NCI-H345 treated with DMSO at 0.1 percent for 48 hours (cell line): ENCODE results near the gene GNAS-AS1.
"Not testable (repeated sequence)": the region's sequence is repeated elsewhere in the genome, so short reads cannot be mapped to it uniquely, and the experiment has no call there.

Experiments
- DNase-seq: peaks from one replicate; lab custom pipeline; 2025; ENCODE audit not compliant: unreplicated experiment; lab: John Stamatoyannopoulos, UW

The GNAS-AS1 gene

DNA sequence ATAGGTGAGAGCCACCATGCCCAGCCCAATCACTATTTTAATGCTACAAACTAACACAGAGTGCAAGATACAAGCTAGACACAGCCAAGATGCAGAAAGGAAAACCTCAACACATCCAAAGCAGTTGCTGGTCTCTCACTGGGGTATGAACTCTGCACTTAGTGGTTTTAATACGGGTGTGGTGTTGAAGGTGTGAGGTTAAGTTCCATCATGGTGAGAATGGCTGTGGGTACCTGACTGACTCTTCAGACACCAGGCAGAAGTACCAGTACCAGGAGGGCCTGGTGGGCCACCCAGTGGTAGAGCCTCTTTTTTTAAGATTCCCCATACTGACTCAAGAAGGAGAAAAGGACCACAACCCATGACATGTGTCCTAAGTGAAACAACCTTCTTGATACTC is 13.0 kb downstream of the GNAS-AS1 start:
- no peak for DNase-seq

DNA sequence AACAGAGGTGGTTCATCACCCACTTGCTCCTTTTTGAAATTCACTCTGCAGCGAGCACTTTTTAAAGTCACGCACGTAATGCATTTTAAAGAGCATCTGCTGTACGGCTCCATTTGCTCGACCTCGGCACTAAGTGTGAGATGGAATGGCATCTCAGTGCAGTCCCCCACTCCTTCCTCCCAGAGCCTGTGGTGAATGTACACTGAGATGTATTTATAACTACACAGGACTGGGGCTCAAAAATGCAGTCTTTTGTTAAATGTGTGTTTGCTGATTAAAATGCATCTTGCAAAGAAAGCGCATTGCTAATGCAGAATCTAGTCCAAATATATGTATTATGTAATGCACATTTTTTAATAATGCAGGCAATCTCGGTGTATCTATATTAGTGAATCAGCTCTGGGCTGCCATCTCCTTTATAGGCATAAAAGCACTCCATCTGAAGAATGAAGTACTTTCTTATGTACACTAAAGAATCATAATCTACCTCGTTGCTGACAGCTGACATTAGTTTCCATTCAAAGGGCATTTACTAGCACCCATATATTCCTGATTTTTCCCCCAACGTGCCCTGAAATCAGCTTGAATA is 14.0 kb downstream of the GNAS-AS1 start:
- DNase-seq = no peak

DNA sequence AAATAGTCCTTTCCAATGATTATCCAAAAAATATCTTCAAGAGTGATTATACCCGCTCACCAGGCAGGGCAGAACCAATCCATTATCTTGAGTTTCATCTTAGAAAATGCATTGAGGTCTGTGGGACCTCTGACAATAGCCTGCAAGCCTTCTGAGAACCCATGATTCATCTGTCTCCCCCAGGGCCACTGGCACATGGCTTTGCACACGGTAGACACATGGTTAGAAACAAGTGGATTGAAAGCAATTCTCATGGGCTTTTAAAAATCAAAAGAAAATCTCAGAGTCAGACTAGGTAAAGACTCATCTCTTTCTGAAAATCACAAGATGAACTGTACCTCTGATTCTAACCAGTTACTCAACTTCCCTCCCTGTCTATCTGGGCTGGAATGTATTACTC is 15.5 kb downstream of the GNAS-AS1 start:
- no peak for DNase-seq

DNA sequence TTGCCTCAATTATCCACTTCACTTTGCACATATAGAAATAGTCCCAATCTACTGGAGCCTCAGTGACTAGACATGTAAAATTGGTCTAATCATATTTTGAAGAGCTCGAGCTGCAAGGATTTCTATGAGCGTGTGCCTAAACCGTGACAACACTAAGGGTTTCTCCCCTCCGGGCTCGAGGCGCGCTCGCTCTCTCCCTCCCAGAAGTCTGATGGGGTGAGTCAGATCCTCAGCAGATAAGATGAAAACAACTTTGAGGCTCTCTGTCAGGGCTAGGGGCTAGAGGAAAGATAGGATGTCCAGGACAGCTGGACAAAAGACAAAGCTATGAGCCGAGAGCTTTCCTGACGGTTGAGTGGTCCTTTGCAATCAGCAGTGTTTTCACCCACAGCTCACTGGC is 16.8 kb downstream of the GNAS-AS1 start:
- no peak for DNase-seq

DNA sequence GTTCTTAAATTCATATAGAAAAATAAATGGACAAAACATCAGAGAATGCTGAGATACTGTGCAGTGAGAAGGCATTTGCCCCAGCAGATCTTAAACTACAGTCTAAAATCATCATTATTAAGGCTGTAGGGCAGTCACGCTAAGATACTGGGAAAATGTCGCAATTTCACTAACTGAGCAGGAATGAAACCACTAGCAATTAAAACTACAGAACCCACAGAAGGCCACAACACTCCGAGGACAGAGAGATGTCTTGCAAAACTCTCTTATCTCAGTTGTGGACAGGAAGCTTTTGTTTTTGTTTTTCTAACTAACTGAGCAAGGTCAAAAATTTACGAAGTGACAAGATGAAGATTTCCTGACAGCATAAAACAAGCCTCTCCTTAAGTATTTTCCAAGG is 18.2 kb downstream of the GNAS-AS1 start:
- DNase-seq = no peak

DNA sequence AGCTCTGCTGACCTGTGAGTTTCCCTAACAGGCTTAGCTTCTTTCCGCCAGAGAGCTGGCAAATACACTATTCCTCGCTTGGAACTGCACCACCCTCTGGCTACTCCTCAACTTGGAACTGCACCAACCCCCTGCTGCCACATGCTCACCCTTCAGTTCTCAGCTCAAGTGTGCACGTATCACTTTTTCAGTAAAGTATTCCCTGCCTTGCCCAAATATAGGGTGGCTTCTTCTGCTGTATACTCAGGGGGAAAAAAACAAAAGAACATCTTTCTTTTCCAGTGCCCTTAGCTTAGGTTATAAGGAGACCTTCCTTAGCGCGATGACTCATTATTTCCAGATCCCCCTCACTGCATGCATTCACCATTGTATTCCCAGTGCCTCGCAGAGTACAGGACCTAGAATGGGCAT is 21.2 kb downstream of the GNAS-AS1 start:
- DNase-seq = no peak

DNA sequence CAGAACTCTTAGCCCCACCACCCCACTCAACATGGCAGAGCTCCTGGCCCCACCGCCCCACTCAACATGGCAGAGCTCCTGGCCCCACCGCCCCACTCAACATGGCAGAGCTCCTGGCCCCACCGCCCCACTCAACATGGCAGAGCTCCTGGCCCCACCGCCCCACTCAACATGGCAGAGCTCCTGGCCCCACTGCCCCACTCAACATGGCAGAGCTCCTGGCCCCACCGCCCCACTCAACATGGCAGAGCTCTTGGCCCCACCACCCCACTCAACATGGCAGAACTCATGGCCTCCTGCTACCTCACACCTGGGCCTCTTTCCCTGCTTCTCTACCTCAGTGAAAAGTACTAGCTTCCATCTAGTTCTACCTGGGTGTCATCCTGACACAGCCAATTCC is 21.9 kb downstream of the GNAS-AS1 start:
- DNase-seq = not testable (repeated sequence)

DNA sequence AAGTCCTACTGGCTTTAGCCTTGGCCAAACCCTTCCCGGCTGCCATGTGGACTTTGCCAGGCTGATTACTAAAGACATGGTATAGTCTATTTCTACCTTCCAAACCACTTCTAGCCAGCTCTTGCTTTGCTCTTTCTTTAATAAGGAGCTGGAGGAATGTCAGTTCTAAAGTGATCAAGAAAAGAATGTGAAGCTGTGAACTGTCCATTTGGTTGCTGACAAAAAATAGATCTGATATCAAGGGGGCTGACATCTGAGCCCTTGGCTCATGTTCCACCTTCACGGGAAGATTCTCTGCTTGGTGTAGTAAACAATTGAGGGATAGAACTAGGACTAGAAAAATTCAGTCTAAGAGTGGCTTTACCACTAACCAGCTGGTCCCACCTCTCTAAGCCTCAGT is 22.6 kb downstream of the GNAS-AS1 start:
- no peak for DNase-seq

DNA sequence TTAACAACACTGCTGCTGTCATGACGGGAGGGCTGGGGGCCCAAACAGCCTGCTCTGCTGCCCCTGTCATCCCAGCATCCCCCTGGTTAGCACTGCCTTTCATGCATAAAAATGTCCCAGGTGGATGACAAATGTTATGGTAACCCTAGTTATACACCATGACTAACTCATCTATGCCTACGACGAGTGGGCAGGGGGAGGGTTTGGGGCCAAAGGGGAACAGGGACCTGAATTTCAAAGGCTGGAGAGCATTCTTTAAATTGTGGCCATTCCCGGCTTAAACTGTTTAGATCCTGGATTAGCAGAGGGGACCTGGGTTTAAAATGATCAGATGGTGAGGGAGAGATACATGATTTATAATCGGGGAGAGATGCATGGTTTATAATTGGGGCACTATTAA is 24.4 kb downstream of the GNAS-AS1 start:
- no peak for DNase-seq

DNA sequence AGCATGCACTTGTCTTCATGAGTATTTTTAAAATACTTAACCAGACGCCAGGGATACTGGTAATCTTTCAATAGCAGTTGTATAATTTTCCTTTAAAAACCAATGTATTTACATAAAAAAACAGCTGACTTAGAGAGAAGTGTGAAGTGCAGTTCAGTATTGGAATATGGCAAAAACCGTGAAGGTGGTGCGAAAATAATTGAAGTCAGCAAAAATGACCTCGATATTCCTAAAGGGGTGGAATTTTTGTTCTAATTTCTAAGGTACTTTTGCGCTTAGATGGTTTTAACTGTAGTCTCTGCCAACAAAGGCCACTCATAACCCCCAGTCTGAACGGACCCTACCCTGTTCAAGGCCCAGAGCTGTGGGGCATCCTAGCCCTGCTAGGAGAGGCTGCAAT is 25.3 kb downstream of the GNAS-AS1 start:
- DNase-seq = no peak

DNA sequence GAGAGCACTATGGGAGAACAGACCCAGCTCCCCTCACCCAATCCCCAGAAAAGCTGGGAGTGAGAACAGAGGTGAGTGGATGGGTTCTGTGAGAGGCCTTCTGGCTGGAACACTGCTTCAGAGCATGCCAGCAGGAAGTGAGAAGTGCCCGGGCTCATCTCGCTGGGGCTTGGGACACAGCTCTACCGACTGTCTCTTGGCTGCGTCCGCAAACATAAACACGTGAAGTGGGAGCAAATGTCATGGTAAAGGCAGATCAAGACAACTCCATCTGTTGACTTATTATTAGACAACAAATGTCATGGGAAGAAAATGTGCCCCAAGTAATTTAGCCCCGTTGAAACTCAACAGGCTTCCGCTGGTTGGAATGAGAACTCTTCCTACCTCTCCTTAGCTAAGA is 25.9 kb downstream of the GNAS-AS1 start:
- DNase-seq = no peak

DNA sequence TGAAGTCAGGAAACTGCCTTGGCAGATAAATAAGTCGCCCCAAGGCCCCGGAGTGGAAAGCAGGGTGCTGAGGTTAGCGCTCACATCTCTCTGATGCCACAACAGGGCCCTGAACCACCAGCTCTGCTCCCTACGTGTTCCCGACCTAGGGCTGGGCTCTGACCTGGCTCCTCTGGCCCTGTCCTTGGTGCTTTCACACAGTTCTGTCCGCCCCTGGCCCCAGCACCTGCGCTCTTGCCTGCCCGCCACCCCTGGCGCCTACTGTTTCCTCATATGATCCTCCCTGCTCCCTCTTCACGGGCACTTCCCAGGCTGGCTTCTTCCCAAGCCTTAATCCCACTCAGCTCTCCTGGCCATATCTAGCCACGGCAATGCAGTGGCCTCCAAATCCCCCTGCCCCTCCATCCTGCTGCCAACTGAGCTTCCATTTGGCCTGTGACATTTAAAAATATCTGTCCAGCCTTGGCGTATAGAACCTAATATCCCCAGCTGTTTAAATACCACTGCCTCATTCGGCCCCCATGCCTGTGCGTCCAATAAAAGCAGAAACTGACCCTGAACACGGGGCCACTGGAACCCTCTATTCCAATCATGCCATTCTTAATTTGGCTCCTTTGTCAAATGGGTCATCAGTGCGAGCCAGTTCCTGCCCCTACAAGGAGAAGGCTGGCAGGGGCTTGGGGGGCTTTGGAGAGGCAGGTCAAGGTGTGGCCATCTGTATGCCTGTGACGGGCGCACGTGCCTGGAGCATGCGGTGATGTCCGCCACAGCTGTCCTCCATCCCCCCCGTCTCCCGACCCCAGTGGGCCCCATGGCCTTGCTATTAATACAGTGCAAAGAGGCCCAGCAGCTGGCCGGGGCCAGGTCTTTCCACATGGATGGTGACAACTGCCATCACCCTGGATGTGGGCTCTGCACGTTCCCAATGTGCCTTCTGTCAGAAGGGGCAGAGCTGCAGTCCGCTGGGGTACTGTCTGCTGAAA is 27.7 kb downstream of the GNAS-AS1 start:
- no peak for DNase-seq

DNA sequence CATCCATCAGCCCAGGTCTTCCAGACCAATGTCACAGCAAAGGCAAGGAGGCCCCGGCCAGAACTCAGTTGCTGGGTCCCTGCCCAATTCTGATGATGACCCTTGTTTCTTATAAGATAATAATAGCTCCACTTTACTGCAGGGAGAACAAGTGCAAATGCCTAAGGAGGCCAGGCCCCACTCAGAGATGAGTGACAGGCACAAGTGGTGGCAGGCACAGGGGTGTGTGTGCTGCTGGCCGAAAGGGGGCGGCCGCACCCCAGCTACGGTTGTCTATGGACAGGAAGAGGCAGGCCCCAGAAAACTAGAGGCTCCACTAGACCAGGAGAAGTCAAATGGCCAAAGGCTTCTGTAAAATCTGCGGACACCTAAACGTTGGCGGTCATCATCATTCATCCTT is 28.6 kb downstream of the GNAS-AS1 start:
- no peak for DNase-seq

DNA sequence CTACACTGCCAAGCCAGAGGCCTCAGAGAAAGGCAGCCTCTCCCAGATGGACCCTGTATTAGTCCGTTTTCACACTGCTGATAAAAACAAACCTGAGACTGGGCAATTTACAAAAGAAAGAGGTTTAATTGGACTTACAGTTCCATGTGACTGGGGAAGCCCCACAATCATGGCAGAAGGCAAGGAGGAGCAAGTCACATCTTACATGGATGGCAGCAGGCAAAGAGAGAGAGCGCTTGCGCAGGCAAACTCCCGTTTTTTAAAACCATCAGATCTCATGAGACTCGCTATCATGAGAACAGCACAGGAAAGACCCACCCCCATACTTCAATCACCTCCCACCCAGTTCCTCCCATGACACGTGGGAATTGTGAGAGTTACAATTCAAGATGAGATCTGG is 30.2 kb downstream of the GNAS-AS1 start:
- DNase-seq = not testable (repeated sequence)

DNA sequence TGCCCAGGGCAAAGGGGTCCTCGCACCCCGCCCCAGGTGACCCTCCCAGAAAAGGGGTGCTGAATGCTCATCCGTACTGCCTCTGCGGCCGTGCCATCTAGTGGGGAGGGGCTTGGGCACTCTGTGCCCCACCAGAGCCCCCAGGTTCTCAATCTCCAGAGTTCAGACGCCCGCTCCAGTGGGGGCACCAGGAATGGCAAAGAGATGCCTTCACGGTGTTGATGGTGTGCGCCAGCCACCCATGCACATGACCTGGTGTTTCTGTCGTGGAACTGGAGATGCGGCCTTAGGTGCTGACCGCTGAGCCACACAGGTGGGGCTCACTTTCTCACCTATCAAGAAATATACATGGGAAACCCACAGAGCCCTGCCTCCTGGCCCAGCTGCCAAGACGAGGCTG is 30.8 kb downstream of the GNAS-AS1 start:
- DNase-seq = no peak

DNA sequence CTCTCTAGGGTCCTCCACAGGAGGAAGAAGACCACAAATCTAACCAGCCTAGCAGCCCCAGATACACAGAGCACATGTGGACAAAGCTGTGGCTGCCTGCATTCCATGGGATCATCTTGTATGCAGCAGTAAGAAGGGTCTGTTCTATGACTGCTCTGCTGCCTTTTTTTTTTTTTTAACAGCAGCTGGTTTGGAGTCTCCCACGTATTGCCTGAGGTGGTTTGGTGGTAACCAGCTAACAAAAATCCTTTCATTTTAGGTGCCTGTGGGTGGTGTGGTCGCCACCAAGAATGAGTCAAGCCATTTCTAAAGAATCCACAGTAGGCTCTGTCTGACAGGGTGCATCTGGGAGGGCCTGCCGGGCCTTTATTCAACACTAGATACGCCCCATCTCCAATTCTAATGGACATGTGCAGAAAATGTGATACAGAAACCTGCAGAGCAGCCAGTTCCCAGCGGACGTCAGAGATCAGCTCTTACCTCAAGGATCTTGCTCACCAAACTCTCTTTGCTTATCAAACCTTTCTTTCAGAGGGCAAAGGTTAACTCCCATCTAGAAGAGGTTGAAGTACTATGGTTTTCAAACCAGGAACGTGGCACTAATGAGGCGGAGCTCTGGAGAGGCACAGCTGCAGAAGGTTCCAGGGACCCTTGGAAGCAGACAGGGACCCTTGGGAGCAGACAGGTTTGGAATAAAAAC is 32.0 kb downstream of the GNAS-AS1 start:
- no peak for DNase-seq

DNA sequence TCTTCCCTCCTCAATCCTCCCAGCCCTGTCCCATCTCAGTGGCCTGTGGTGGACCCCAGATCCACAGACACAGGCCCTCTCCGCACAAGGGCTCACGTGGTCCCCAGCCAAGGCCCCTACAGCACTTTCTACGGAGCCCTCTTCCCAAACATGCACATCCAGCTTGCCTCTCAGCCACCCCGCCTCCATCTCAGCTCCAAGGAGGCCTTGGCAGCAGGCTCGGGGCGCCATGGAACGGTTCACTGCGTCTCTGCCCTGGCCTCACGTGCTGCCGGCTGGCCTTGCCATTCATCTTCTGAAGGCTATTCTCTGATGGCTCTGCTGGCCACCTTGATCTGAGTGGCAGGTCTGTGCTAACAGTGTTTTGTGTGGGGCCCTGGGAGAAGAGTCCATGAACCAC is 33.0 kb downstream of the GNAS-AS1 start:
- DNase-seq = no peak

DNA sequence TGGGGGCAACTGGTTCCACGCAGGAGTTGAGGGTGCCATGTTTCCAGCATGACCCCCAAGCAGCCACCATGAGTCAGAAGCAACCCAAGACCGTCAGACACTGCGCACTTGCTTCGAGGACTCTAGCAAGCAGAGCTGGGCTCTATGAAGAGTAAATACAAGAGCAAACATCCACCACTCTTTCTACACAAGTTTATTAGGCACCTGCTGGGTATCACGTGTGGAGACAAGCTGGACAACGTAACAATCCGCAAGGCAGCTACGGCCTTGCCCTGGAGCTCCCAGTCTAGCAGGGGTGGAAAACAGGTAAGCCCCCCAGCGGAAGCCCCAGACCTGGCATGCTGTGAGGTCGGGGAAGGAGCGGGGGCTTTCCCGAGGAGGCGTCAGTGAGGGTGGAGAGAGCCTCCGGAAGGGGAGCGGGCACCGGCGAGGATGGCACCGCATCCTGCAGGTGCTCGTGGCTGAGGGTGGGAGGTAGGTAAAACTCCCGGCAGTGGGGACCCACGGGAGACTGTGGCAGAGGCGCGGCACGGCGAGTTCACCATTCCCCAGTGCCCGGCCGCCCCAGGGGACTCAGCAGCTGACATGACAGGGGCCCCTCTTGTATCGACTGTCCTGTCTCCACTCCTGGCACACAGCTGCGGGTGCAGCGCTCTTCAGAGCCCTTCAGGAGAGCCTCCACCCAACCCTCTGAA is 33.6 kb downstream of the GNAS-AS1 start:
- no peak for DNase-seq

DNA sequence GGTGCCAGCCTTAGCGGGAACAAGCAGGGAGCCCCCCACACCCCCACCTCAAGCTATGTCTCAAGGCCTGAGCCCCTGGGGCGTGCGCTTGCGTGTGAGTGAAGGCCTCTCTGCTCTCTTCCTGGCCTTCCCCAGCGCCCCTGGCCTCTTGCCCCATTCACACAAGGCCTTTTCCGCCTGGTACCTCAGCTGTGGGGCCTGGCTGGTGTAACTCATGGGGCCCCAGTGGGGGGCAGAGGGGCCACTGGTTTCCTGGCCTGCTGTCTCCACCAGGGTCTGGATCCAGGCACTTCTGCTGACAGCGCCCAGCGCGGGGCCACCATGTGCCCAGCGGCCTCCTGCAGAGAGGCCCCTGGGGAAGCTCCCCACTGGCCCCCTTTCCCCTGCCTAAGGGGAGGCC is 34.7 kb downstream of the GNAS-AS1 start:
- DNase-seq = no peak

DNA sequence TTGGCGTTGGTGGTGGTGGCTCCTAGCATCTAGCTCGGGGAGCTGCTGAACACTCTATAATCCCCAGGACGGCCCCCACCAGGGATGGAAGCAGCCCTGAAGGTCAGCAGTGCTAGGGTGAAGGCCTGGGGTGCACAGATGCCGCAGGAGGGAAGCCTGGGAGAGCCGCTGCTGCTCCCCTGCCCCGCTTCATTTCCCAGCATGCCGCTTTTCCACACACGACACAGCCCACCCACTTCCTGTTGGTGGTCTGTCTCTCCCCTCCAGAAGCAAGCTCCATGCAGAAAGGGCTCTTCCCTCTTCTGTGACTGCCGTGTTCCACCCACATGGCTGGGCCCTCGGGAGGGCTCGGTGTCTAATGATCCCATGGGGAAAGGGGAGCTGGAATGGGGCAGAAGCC is 35.3 kb downstream of the GNAS-AS1 start:
- DNase-seq = no peak

DNA sequence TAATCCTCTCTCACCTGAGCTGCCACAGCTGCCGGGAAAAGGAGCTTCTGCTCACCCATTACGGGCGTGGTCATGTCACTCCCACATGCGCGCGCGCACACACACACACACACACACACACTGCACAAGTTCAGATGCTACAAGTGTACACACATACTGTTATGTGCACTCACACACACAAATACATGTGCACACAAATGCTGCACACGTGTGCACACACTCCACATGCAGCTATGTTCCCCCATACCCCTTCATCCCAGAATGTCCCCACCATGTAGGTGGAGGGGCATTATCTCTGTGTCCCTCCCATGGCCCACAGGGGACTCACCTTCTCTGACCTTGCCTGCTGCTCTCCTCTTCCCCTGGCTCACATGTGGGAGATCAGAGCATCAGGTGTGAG is 37.3 kb downstream of the GNAS-AS1 start:
- no peak for DNase-seq
